HEK293 (cell line): ENCODE results near the gene TTC13.

Source experiments
- OVOL3 ChIP-seq: fragments of 450-650 bp; formaldehyde crosslinking; IDR thresholded peaks from 2 replicates; pipeline ENCODE4 v1.5.1; 2016; ENCODE audit warnings: missing biosample characterization, missing genetic modification characterization
- SALL2 ChIP-seq: fragments of 450-650 bp; formaldehyde crosslinking; IDR thresholded peaks from 2 replicates; pipeline ENCODE4 v1.5.0; 2017; ENCODE audit warnings: missing biosample characterization, mild to moderate bottlenecking, missing genetic modification characterization, borderline replicate concordance
- ZNF221 ChIP-seq: fragments of 450-650 bp; formaldehyde crosslinking; IDR thresholded peaks from 2 replicates; pipeline ENCODE4 v1.5.1; 2017; ENCODE audit warnings: missing biosample characterization, missing genetic modification characterization, borderline replicate concordance
- ZNF302 ChIP-seq: fragments of 450-650 bp; formaldehyde crosslinking; IDR thresholded peaks from 2 replicates; pipeline ENCODE4 v1.5.1; 2016; ENCODE audit warnings: missing biosample characterization, missing genetic modification characterization, low read depth
- ZNF350 ChIP-seq: fragments of 450-650 bp; formaldehyde crosslinking; IDR thresholded peaks from 2 replicates; pipeline ENCODE4 v1.5.0; 2017; ENCODE audit warnings: missing biosample characterization, mild to moderate bottlenecking, missing genetic modification characterization
- ZNF549 ChIP-seq: fragments of 450-650 bp; IDR thresholded peaks from 2 replicates; pipeline ENCODE4 v1.5.1; 2018; ENCODE audit warnings: missing biosample characterization, missing genetic modification characterization, mild to moderate bottlenecking, inconsistent platforms, moderate library complexity
- ZNF555 ChIP-seq: fragments of 450-650 bp; formaldehyde crosslinking; conservative IDR thresholded peaks from 2 replicates; pipeline ENCODE4 v1.5.1; 2017; ENCODE audit warnings: missing biosample characterization, mild to moderate bottlenecking, missing genetic modification characterization, inconsistent platforms
- ZNF558 ChIP-seq: fragments of 450-650 bp; formaldehyde crosslinking; IDR thresholded peaks from 2 replicates; pipeline ENCODE4 v1.5.1; 2016; ENCODE audit warnings: missing biosample characterization, missing genetic modification characterization
- ZNF585B ChIP-seq: fragments of 450-650 bp; formaldehyde crosslinking; IDR thresholded peaks from 2 replicates; pipeline ENCODE4 v1.5.1; 2016; ENCODE audit warnings: missing biosample characterization, missing genetic modification characterization
- ZNF677 ChIP-seq: fragments of 450-650 bp; IDR thresholded peaks from 2 replicates; pipeline ENCODE4 v1.5.0; 2018; ENCODE audit warnings: missing biosample characterization, mild to moderate bottlenecking, missing genetic modification characterization, moderate library complexity
- ZNF747 ChIP-seq: fragments of 450-650 bp; formaldehyde crosslinking; IDR thresholded peaks from 2 replicates; pipeline ENCODE4 v1.5.1; 2016; ENCODE audit warnings: missing biosample characterization, missing genetic modification characterization
- ZNF785 ChIP-seq: fragments of 450-650 bp; formaldehyde crosslinking; IDR thresholded peaks from 2 replicates; pipeline ENCODE4 v1.5.1; 2016; ENCODE audit warnings: missing biosample characterization, missing genetic modification characterization
- TF ChIP-seq, protein P1 (sequence below): fragments of 450-650 bp; formaldehyde crosslinking; IDR thresholded peaks from 2 replicates; pipeline ENCODE4 v1.5.1; 2016; ENCODE audit warnings: missing biosample characterization, missing genetic modification characterization
- TF ChIP-seq, protein P2 (sequence below): fragments of 450-650 bp; formaldehyde crosslinking; IDR thresholded peaks from 2 replicates; pipeline ENCODE4 v1.5.1; 2016; ENCODE audit warnings: missing biosample characterization, missing genetic modification characterization
- TF ChIP-seq, protein P3 (sequence below): fragments of 450-650 bp; formaldehyde crosslinking; IDR thresholded peaks from 2 replicates; pipeline ENCODE4 v1.5.1; 2016; ENCODE audit warnings: missing biosample characterization, missing genetic modification characterization
- TF ChIP-seq, protein P4 (sequence below): fragments of 450-650 bp; formaldehyde crosslinking; IDR thresholded peaks from 2 replicates; pipeline ENCODE4 v1.5.1; 2016; ENCODE audit warnings: missing biosample characterization, missing genetic modification characterization
- TF ChIP-seq, protein P5 (sequence below): fragments of 450-650 bp; formaldehyde crosslinking; conservative IDR thresholded peaks from 2 replicates; pipeline ENCODE4 v1.5.1; 2016; ENCODE audit warnings: low read depth, missing biosample characterization, missing genetic modification characterization
- TF ChIP-seq, protein P6 (sequence below): fragments of 450-650 bp; formaldehyde crosslinking; IDR thresholded peaks from 2 replicates; pipeline ENCODE4 v1.5.1; 2016; ENCODE audit warnings: missing biosample characterization, missing genetic modification characterization
- TF ChIP-seq, protein P7 (sequence below): fragments of 450-650 bp; formaldehyde crosslinking; IDR thresholded peaks from 2 replicates; pipeline ENCODE4 v1.5.1; 2017; ENCODE audit warnings: missing biosample characterization, missing genetic modification characterization

TTC13 gene

DNA sequence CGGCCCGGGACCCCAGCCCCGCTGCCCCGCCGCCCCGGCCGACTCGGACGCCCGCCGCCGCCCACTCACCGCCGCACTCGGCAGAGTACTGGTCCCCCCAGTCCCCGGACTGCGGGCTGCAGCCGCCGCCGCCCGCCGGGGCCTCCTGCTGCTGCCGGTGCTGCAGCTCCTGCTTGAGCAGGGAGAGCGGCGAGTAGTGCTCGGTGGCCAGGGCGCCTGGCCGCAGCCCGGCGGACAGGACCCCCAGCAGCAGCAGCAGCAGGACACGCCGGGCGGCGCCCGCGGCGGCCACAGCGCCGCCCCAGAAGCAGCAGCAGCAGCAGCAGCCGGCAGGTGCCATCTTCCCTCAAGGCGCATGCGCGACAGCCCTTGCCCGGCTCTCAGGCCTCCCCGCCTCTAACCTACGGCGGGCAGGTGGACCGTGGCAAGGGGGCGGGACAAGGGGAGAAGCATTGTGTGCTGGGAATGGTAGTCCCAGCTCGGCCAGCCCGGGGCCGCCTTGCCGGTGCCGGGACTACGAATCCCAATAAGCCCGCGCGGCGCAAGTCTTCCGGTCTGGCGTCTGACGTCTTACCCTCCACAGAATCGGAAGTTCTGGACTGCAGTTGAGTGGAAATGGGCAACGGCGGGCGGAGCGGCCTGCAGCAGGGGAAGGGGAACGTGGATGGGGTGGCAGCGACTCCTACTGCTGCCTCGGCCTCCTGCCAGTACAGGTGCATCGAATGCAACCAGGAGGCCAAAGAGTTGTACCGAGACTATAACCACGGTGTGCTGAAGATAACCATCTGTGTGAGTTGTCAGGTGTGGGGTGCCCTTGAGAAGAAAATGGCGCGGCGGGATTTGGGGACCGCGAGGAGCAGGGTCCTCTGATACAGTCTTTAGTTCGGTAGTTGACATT lies at the start of gene TTC13, which contains the start of gene ARV1 (continued):
- TF ChIP-seq, protein P1, sequence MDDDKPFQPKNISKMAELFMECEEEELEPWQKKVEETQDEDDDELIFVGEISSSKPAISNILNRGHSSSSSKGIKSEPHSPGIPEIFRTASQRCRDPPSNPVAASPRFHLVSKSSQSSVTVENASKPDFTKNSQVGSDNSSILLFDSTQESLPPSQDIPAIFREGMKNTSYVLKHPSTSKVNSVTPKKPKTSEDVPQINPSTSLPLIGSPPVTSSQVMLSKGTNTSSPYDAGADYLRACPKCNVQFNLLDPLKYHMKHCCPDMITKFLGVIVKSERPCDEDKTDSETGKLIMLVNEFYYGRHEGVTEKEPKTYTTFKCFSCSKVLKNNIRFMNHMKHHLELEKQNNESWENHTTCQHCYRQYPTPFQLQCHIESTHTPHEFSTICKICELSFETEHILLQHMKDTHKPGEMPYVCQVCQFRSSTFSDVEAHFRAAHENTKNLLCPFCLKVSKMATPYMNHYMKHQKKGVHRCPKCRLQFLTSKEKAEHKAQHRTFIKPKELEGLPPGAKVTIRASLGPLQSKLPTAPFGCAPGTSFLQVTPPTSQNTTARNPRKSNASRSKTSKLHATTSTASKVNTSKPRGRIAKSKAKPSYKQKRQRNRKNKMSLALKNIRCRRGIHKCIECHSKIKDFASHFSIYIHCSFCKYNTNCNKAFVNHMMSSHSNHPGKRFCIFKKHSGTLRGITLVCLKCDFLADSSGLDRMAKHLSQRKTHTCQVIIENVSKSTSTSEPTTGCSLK (tag by site-specific recombination), result no peak
- TF ChIP-seq, protein P2, sequence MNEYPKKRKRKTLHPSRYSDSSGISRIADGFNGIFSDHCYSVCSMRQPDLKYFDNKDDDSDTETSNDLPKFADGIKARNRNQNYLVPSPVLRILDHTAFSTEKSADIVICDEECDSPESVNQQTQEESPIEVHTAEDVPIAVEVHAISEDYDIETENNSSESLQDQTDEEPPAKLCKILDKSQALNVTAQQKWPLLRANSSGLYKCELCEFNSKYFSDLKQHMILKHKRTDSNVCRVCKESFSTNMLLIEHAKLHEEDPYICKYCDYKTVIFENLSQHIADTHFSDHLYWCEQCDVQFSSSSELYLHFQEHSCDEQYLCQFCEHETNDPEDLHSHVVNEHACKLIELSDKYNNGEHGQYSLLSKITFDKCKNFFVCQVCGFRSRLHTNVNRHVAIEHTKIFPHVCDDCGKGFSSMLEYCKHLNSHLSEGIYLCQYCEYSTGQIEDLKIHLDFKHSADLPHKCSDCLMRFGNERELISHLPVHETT (tag by site-specific recombination), result 0 out of 2 replicates have a peak, but pooled peaks have one; percentile 15
- TF ChIP-seq ZNF221 (tag by site-specific recombination), result no peak
- TF ChIP-seq SALL2, result no peak
- TF ChIP-seq ZNF585B (tag by site-specific recombination), result no peak
- TF ChIP-seq, protein P3, sequence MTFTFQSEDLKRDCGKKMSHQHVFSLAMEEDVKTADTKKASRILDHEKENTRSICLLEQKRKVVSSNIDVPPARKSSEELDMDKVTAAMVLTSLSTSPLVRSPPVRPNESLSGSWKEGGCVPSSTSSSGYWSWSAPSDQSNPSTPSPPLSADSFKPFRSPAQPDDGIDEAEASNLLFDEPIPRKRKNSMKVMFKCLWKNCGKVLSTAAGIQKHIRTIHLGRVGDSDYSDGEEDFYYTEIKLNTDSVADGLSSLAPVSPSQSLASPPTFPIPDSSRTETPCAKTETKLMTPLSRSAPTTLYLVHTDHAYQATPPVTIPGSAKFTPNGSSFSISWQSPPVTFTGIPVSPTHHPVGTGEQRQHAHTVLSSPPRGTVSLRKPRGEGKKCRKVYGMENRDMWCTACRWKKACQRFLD (tag by site-specific recombination), result no peak
- no peak for TF ChIP-seq ZNF747 (tag by site-specific recombination)
- TF ChIP-seq, protein P4, sequence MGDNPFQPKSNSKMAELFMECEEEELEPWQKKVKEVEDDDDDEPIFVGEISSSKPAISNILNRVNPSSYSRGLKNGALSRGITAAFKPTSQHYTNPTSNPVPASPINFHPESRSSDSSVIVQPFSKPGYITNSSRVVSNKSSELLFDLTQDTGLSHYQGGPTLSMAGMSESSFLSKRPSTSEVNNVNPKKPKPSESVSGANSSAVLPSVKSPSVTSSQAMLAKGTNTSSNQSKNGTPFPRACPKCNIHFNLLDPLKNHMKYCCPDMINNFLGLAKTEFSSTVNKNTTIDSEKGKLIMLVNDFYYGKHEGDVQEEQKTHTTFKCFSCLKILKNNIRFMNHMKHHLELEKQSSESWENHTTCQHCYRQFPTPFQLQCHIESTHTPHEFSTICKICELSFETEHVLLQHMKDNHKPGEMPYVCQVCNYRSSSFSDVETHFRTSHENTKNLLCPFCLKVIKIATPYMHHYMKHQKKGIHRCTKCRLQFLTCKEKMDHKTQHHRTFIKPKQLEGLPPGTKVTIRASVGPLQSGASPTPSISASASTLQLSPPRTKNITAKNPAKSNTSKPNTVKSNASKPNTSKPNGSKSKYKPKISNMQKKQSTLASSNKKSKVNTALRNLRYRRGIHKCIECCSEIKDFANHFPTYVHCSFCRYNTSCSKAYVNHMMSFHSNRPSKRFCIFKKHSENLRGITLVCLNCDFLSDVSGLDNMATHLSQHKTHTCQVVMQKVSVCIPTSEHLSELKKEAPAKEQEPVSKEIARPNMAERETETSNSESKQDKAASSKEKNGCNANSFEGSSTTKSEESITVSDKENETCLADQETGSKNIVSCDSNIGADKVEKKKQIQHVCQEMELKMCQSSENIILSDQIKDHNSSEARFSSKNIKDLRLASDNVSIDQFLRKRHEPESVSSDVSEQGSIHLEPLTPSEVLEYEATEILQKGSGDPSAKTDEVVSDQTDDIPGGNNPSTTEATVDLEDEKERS (tag by site-specific recombination), result no peak
- TF ChIP-seq, protein P5, sequence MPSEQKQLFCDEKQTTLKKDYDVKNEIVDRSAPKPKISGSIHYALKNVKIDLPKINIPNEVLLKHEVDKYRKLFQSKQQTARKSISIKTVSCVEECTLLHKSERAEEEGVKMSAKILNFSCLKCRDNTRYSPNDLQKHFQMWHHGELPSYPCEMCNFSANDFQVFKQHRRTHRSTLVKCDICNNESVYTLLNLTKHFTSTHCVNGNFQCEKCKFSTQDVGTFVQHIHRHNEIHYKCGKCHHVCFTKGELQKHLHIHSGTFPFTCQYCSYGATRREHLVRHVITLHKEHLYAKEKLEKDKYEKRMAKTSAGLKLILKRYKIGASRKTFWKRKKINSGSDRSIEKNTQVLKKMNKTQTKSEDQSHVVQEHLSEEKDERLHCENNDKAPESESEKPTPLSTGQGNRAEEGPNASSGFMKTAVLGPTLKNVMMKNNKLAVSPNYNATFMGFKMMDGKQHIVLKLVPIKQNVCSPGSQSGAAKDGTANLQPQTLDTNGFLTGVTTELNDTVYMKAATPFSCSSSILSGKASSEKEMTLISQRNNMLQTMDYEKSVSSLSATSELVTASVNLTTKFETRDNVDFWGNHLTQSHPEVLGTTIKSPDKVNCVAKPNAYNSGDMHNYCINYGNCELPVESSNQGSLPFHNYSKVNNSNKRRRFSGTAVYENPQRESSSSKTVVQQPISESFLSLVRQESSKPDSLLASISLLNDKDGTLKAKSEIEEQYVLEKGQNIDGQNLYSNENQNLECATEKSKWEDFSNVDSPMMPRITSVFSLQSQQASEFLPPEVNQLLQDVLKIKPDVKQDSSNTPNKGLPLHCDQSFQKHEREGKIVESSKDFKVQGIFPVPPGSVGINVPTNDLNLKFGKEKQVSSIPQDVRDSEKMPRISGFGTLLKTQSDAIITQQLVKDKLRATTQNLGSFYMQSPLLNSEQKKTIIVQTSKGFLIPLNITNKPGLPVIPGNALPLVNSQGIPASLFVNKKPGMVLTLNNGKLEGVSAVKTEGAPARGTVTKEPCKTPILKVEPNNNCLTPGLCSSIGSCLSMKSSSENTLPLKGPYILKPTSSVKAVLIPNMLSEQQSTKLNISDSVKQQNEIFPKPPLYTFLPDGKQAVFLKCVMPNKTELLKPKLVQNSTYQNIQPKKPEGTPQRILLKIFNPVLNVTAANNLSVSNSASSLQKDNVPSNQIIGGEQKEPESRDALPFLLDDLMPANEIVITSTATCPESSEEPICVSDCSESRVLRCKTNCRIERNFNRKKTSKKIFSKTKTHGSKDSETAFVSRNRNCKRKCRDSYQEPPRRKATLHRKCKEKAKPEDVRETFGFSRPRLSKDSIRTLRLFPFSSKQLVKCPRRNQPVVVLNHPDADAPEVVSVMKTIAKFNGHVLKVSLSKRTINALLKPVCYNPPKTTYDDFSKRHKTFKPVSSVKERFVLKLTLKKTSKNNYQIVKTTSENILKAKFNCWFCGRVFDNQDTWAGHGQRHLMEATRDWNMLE (tag by site-specific recombination), result peak; percentile 75
- no peak for TF ChIP-seq OVOL3 (tag by site-specific recombination)
- no peak for TF ChIP-seq ZNF555 (tag by site-specific recombination)
- no peak for TF ChIP-seq ZNF677 (tag by site-specific recombination)
- TF ChIP-seq, protein P6, sequence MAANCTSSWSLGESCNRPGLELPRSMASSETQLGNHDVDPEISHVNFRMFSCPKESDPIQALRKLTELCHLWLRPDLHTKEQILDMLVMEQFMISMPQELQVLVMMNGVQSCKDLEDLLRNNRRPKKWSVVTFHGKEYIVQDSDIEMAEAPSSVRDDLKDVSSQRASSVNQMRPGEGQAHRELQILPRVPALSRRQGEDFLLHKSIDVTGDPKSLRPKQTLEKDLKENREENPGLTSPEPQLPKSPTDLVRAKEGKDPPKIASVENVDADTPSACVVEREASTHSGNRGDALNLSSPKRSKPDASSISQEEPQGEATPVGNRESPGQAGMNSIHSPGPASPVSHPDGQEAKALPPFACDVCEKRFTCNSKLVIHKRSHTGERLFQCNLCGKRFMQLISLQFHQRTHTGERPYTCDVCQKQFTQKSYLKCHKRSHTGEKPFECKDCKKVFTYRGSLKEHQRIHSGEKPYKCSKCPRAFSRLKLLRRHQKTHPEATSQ (tag by site-specific recombination), result no peak
- TF ChIP-seq ZNF350 (tag by site-specific recombination), result no peak
- TF ChIP-seq ZNF558 (tag by site-specific recombination), result peak; percentile 47; the same call in 1 of the 2 replicates
- no peak for TF ChIP-seq ZNF549 (tag by site-specific recombination)
- TF ChIP-seq, protein P7, sequence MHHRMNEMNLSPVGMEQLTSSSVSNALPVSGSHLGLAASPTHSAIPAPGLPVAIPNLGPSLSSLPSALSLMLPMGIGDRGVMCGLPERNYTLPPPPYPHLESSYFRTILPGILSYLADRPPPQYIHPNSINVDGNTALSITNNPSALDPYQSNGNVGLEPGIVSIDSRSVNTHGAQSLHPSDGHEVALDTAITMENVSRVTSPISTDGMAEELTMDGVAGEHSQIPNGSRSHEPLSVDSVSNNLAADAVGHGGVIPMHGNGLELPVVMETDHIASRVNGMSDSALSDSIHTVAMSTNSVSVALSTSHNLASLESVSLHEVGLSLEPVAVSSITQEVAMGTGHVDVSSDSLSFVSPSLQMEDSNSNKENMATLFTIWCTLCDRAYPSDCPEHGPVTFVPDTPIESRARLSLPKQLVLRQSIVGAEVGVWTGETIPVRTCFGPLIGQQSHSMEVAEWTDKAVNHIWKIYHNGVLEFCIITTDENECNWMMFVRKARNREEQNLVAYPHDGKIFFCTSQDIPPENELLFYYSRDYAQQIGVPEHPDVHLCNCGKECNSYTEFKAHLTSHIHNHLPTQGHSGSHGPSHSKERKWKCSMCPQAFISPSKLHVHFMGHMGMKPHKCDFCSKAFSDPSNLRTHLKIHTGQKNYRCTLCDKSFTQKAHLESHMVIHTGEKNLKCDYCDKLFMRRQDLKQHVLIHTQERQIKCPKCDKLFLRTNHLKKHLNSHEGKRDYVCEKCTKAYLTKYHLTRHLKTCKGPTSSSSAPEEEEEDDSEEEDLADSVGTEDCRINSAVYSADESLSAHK (tag by site-specific recombination), result no peak
- no peak for TF ChIP-seq ZNF302 (tag by site-specific recombination)
- TF ChIP-seq ZNF785 (tag by site-specific recombination), result peak; percentile 79; the same call in 1 of the 2 replicates
